HepG2 (cell line): ENCODE results near the gene NCBP2. TPM values are rescaled to one million over a fixed set of nuclear protein-coding genes. Genes with fewer than 3 reads are reported as not detected.

ENCODE experiments used
- BCL6 ChIP-seq: IDR thresholded peaks from 2 replicates; pipeline ENCODE4 v1.6.1; 2016; ENCODE audit warnings: missing genetic modification reagents, missing compliant biosample characterization
- FOSL2 ChIP-seq: sonication (generic); formaldehyde crosslinking; IDR thresholded peaks from 2 replicates; pipeline ENCODE4 v1.4.0; 2020; ENCODE audit warnings: missing genetic modification reagents
- HDAC2 ChIP-seq: sonication (generic); formaldehyde crosslinking; IDR thresholded peaks from 2 replicates; pipeline ENCODE4 v1.4.0; 2020; ENCODE audit warnings: missing genetic modification reagents
- KDM2A ChIP-seq: sonication (generic); formaldehyde crosslinking; IDR thresholded peaks from 2 replicates; pipeline ENCODE4 v1.4.0; 2020; ENCODE audit warnings: low read depth, missing genetic modification reagents, borderline replicate concordance
- KDM5A ChIP-seq: fragments of 200-600 bp; sonication (generic); IDR thresholded peaks from 2 replicates; pipeline ENCODE4 v1.7.0; 2018; ENCODE audit warnings: antibody characterized with exemption, mild to moderate bottlenecking, low read length, borderline replicate concordance
- MEF2D ChIP-seq: sonication (generic); formaldehyde crosslinking; IDR thresholded peaks from 2 replicates; pipeline ENCODE4 v1.5.1; 2020; ENCODE audit warnings: mild to moderate bottlenecking, missing genetic modification reagents
- MXD4 ChIP-seq: IDR thresholded peaks from 2 replicates; pipeline ENCODE4 v1.6.1; 2016; ENCODE audit warnings: mild to moderate bottlenecking, missing biosample characterization, missing genetic modification reagents
- NAIF1 ChIP-seq: sonication (generic); formaldehyde crosslinking; IDR thresholded peaks from 2 replicates; pipeline ENCODE4 v1.5.0; 2020; ENCODE audit warnings: mild to moderate bottlenecking, missing genetic modification reagents, borderline replicate concordance
- NCOA2 ChIP-seq: sonication (generic); formaldehyde crosslinking; IDR thresholded peaks from 2 replicates; pipeline ENCODE4 v1.8.0; 2022; ENCODE audit warnings: inconsistent platforms
- NRL ChIP-seq: sonication (generic); formaldehyde crosslinking; IDR thresholded peaks from 2 replicates; pipeline ENCODE4 v1.5.0; 2020; ENCODE audit warnings: missing genetic modification reagents, mild to moderate bottlenecking, moderate library complexity, borderline replicate concordance
- ONECUT2 ChIP-seq: sonication (generic); formaldehyde crosslinking; IDR thresholded peaks from 2 replicates; pipeline ENCODE4 v1.4.0; 2020; ENCODE audit warnings: missing genetic modification reagents
- PHF21A ChIP-seq: sonication (generic); formaldehyde crosslinking; IDR thresholded peaks from 2 replicates; pipeline ENCODE4 v1.5.0; 2020; ENCODE audit warnings: mild to moderate bottlenecking, missing genetic modification reagents
- RFX5 ChIP-seq: IDR thresholded peaks from 2 replicates; pipeline ENCODE4 v1.6.1; 2011; ENCODE audit warnings: low read depth, low read length, improper control_type of control experiment
- SALL1 ChIP-seq: sonication (generic); formaldehyde crosslinking; IDR thresholded peaks from 2 replicates; pipeline ENCODE4 v1.8.0; 2022; ENCODE audit warnings: mild to moderate bottlenecking, missing genetic modification reagents
- SATB2 ChIP-seq: sonication (generic); formaldehyde crosslinking; IDR thresholded peaks from 2 replicates; pipeline ENCODE4 v1.5.0; 2020; ENCODE audit warnings: missing genetic modification reagents
- SRSF1 ChIP-seq: fragments of 200-400 bp; formaldehyde crosslinking; optimal IDR thresholded peaks from 2 replicates; pipeline ENCODE3; 2017; ENCODE audit warnings: mild to moderate bottlenecking, low read depth, low read length, moderate library complexity
- TEAD3 ChIP-seq: optimal IDR thresholded peaks from 2 replicates; pipeline ENCODE3; 2016; ENCODE audit warnings: borderline replicate concordance
- ZFX ChIP-seq: sonication (generic); formaldehyde crosslinking; IDR thresholded peaks from 2 replicates; pipeline ENCODE4 v1.4.0; 2020; ENCODE audit warnings: mild to moderate bottlenecking, low read depth, missing genetic modification reagents, moderate library complexity
- ZMYM4 ChIP-seq: sonication (generic); formaldehyde crosslinking; IDR thresholded peaks from 2 replicates; pipeline ENCODE4 v1.8.1; 2023; ENCODE audit warnings: mild to moderate bottlenecking, missing genetic modification reagents
- ZNF383 ChIP-seq: sonication (generic); formaldehyde crosslinking; IDR thresholded peaks from 2 replicates; pipeline ENCODE4 v1.4.0; 2020; ENCODE audit warnings: missing genetic modification reagents, mild to moderate bottlenecking, borderline replicate concordance
- ZNF660 ChIP-seq: sonication (generic); formaldehyde crosslinking; IDR thresholded peaks from 2 replicates; pipeline ENCODE4 v1.5.1; 2020; ENCODE audit warnings: mild to moderate bottlenecking, low read depth, missing genetic modification reagents, borderline replicate concordance
- ZNF775 ChIP-seq: sonication (generic); formaldehyde crosslinking; IDR thresholded peaks from 2 replicates; pipeline ENCODE4 v1.4.0; 2020; ENCODE audit warnings: missing genetic modification reagents, mild to moderate bottlenecking, moderate library complexity, borderline replicate concordance
- ZNF883 ChIP-seq: sonication (generic); formaldehyde crosslinking; IDR thresholded peaks from 2 replicates; pipeline ENCODE4 v1.5.1; 2020; ENCODE audit warnings: mild to moderate bottlenecking, missing genetic modification reagents; ENCODE audit errors: not compliant biosample characterization
- ZSCAN21 ChIP-seq: sonication (generic); formaldehyde crosslinking; IDR thresholded peaks from 2 replicates; pipeline ENCODE4 v1.8.0; 2022; ENCODE audit warnings: mild to moderate bottlenecking, missing genetic modification reagents, moderate library complexity, borderline replicate concordance
- polyA plus RNA-seq, 8 experiments: library from polyadenylated mRNA; depleted of rRNA in 3 of 8; stranded (reverse) in 7 of 8; unstranded in 1 of 8; fragments of >200 nt; fragmentation: Illumina TruSeq in 4 of 8; extraction: Trizol in 4 of 8; gene quantifications; 2 replicates each; pipeline versions ENCODE4 v1.2.1 to v1.2.3, GENCODE V29; 2011 to 2016; ENCODE audit warnings: low read depth in 4 of 8, missing spikeins in 1 of 8, mixed read lengths in 1 of 8; ENCODE audit not compliant: insufficient read depth in 1 of 8
- total RNA-seq, 5 experiments: library from RNA; depleted of rRNA; stranded (reverse); fragments of >200 nt; fragmentation: Illumina TruSeq; extraction: Trizol; gene quantifications; 2 replicates each; pipeline ENCODE4 v1.2.3, GENCODE V29; 2016; ENCODE audit warnings: low read depth in 1 of 5
- TF ChIP-seq, protein P1 (sequence below): sonication (generic); formaldehyde crosslinking; IDR thresholded peaks from 2 replicates; pipeline ENCODE4 v1.4.0; 2020; ENCODE audit warnings: missing genetic modification reagents
- TF ChIP-seq, protein P2 (sequence below): sonication (generic); formaldehyde crosslinking; IDR thresholded peaks from 2 replicates; pipeline ENCODE4 v1.5.0; 2020; ENCODE audit warnings: mild to moderate bottlenecking, missing genetic modification reagents

The NCBP2 gene
- total and polyA plus RNA-seq, 2 of the 13 experiments (the other 11 are each of a cell fraction or from before 2014, with no cell fraction given), result 58.7 to 95.5 TPM

DNA sequence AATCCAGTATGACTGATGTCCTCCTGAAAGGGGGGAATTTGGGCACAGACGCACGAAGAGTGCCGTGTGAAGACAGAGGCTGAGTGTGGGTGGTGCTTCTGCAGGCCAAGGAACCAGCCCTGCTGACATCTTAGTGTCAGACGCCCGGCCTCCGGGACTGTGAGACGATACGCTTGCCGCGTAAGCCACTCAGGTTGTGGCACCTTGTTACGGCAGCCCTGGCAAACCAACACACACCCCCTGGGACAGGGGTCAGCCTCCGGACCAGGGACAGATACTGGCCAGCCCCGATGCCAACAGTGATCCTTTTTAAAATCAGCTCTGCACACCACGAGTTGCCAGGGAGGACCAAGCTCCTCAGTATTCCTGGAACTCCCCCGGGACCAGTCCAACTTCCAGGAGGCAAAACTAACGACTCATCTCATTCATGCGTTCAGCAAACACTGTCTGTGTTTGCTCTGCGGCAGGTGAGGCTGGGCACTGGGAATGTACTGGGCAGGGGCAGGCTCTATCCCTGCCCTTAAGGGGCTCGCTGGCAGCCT is 47.5 kb upstream of the NCBP2 start (continued):
- TF ChIP-seq, protein P1, sequence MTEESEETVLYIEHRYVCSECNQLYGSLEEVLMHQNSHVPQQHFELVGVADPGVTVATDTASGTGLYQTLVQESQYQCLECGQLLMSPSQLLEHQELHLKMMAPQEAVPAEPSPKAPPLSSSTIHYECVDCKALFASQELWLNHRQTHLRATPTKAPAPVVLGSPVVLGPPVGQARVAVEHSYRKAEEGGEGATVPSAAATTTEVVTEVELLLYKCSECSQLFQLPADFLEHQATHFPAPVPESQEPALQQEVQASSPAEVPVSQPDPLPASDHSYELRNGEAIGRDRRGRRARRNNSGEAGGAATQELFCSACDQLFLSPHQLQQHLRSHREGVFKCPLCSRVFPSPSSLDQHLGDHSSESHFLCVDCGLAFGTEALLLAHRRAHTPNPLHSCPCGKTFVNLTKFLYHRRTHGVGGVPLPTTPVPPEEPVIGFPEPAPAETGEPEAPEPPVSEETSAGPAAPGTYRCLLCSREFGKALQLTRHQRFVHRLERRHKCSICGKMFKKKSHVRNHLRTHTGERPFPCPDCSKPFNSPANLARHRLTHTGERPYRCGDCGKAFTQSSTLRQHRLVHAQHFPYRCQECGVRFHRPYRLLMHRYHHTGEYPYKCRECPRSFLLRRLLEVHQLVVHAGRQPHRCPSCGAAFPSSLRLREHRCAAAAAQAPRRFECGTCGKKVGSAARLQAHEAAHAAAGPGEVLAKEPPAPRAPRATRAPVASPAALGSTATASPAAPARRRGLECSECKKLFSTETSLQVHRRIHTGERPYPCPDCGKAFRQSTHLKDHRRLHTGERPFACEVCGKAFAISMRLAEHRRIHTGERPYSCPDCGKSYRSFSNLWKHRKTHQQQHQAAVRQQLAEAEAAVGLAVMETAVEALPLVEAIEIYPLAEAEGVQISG (CRISPR knock-in tag), result peak; percentile 40; the same call in 1 of the 2 replicates
- no peak for TF ChIP-seq ZNF383
- peak; percentile 14; the same call in 1 of the 2 replicates for TF ChIP-seq ZFX
- TF ChIP-seq, protein P2, sequence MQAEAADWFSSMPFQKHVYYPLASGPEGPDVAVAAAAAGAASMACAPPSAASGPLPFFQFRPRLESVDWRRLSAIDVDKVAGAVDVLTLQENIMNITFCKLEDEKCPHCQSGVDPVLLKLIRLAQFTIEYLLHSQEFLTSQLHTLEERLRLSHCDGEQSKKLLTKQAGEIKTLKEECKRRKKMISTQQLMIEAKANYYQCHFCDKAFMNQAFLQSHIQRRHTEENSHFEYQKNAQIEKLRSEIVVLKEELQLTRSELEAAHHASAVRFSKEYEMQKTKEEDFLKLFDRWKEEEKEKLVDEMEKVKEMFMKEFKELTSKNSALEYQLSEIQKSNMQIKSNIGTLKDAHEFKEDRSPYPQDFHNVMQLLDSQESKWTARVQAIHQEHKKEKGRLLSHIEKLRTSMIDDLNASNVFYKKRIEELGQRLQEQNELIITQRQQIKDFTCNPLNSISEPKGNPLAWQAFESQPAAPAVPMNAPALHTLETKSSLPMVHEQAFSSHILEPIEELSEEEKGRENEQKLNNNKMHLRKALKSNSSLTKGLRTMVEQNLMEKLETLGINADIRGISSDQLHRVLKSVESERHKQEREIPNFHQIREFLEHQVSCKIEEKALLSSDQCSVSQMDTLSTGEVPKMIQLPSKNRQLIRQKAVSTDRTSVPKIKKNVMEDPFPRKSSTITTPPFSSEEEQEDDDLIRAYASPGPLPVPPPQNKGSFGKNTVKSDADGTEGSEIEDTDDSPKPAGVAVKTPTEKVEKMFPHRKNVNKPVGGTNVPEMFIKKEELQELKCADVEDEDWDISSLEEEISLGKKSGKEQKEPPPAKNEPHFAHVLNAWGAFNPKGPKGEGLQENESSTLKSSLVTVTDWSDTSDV (CRISPR knock-in tag), result 0 out of 2 replicates have a peak, but pooled peaks have one; percentile 28
- no peak for TF ChIP-seq KDM5A
- no peak for TF ChIP-seq ZNF775 (CRISPR knock-in tag)
- TF ChIP-seq SRSF1, result no peak
- TF ChIP-seq NCOA2 (CRISPR knock-in tag), result no peak
- peak; percentile 44 for TF ChIP-seq TEAD3 (CRISPR knock-in tag)
- TF ChIP-seq ZMYM4 (CRISPR knock-in tag), result no peak
- TF ChIP-seq PHF21A (CRISPR knock-in tag), result 0 out of 2 replicates have a peak, but pooled peaks have one; percentile 32
- TF ChIP-seq MEF2D (CRISPR knock-in tag), result no peak
- 0 out of 2 replicates have a peak, but pooled peaks have one; percentile 53 for TF ChIP-seq NAIF1 (CRISPR knock-in tag)
- no peak for TF ChIP-seq MXD4 (CRISPR knock-in tag)
- peak; percentile 34; the same call in 1 of the 2 replicates for TF ChIP-seq ZSCAN21
- TF ChIP-seq NRL (CRISPR knock-in tag), result peak; percentile 37; the same call in 1 of the 2 replicates
- TF ChIP-seq SATB2, result no peak
- TF ChIP-seq FOSL2 (CRISPR knock-in tag), result peak; percentile 47; the same call in 1 of the 2 replicates
- no peak for TF ChIP-seq ZNF660
- no peak for TF ChIP-seq RFX5
- peak; percentile 90 for TF ChIP-seq BCL6
- TF ChIP-seq SALL1 (CRISPR knock-in tag), result 0 out of 2 replicates have a peak, but pooled peaks have one; percentile 37
- no peak for TF ChIP-seq ONECUT2 (CRISPR knock-in tag)
- no peak for TF ChIP-seq ZNF883 (CRISPR knock-in tag)
- peak; percentile 66; the same call in 1 of the 2 replicates for TF ChIP-seq HDAC2 (CRISPR knock-in tag)
- TF ChIP-seq KDM2A (CRISPR knock-in tag), result 0 out of 2 replicates have a peak, but pooled peaks have one; percentile 32
